Vagina (tissue), 2 donors: ENCODE measurements around the gene FAAP20.

Experiments
- POLR2A ChIP-seq, 2 donors: fragments of 450-650 bp; IDR thresholded peaks; one replicate each; pipeline ENCODE4 v1.6.1; 2017; ENCODE audit warnings: antibody characterized with exemption in 2 of 2, mild to moderate bottlenecking in 2 of 2, moderate library complexity in 2 of 2
- TF ChIP-seq, protein P1 (sequence below), 3 experiments: fragments of 450-650 bp in 2 of 3; fragments of 200-600 bp in 1 of 3; sonication (generic) in 1 of 3; IDR thresholded peaks; one replicate each; pipeline ENCODE4 v1.5.1; 2017 to 2019; ENCODE audit warnings: antibody characterized with exemption in 3 of 3, mild to moderate bottlenecking in 2 of 3, moderate library complexity in 2 of 3

DNA sequence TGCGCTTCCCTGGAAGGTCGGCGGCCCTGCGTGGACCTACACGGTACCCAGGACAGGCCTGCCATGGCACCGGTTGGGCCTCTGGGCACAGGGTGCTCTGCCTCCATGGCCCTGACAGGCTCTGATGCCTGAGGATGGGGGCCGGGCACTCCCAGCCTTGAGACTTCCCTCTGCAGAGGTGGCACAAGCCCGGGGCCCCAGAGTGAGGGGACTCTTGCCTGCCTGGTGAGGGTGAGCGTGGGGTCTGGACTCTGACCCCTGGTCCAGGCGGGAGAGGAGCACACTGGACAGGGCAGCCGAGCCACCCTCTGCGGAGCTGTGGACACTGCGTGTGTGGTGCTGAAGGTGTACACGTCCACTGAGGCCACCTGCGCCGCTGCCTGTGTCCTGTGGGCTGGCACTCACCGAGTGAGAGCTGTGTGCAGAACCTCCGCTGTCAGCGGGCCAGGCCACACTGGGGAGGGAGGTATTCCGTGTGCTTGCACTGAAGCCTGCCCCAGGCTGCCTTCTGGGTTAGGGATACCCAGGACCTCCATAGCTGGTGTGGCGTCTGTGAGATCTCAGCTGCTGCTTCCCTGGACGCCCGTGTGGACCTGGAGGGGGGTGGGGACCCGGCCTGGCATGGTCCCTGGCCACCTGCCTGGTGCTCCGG, 43.9 kb upstream of the FAAP20 start:
- TF ChIP-seq, protein P1, sequence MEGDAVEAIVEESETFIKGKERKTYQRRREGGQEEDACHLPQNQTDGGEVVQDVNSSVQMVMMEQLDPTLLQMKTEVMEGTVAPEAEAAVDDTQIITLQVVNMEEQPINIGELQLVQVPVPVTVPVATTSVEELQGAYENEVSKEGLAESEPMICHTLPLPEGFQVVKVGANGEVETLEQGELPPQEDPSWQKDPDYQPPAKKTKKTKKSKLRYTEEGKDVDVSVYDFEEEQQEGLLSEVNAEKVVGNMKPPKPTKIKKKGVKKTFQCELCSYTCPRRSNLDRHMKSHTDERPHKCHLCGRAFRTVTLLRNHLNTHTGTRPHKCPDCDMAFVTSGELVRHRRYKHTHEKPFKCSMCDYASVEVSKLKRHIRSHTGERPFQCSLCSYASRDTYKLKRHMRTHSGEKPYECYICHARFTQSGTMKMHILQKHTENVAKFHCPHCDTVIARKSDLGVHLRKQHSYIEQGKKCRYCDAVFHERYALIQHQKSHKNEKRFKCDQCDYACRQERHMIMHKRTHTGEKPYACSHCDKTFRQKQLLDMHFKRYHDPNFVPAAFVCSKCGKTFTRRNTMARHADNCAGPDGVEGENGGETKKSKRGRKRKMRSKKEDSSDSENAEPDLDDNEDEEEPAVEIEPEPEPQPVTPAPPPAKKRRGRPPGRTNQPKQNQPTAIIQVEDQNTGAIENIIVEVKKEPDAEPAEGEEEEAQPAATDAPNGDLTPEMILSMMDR (IDR thresholded peaks at IDR 0.05), result no peak
- TF ChIP-seq POLR2A (IDR thresholded peaks at IDR 0.05), result no peak
